Kidney epithelial cell (primary cell): Measurements from ENCODE around the gene ABCA6. TPM values are rescaled to one million over a fixed set of nuclear protein-coding genes. Genes with fewer than 3 reads are reported as not detected.
"Not testable (repeated sequence)": the region's sequence is repeated elsewhere in the genome, so short reads cannot be mapped to it uniquely, and the experiment has no call there.

Source experiments
- DNase-seq: peaks from one replicate; pipeline ENCODE4 v3.0.0-alpha.2; 2010; ENCODE audit warnings: low read depth
- H3K27me3 ChIP-seq: 2 replicates; pipeline ENCODE4 v1.6.0; 2011; ENCODE audit warnings: low read length; ENCODE audit not compliant: control insufficient read depth, insufficient read depth
- H3K36me3 ChIP-seq: 2 replicates; pipeline ENCODE4 v1.5.1; 2011; ENCODE audit warnings: low read length; ENCODE audit not compliant: control insufficient read depth, insufficient read depth
- H3K4me3 ChIP-seq: 2 replicates; pipeline ENCODE4 v1.5.1; 2011; ENCODE audit warnings: low read depth, mild to moderate bottlenecking, control low read depth, low read length
- CTCF ChIP-seq: IDR thresholded peaks from 2 replicates; pipeline ENCODE4 v1.5.1; 2011; ENCODE audit warnings: mild to moderate bottlenecking, moderate library complexity, low read length, control low read depth, inconsistent platforms; ENCODE audit not compliant: insufficient read depth, poor library complexity, severe bottlenecking
- total RNA-seq: library from RNA; depleted of rRNA; stranded (reverse); fragments of >200 nt; gene quantifications from 2 replicates; pipeline ENCODE4 v1.2.3, GENCODE V29; 2015

The ABCA6 gene
- total RNA-seq, 1 donor from 2014 or later = 0.04 TPM

GRCh38 chr17:69084911-69085310, 56.8 kb downstream of the ABCA6 start:
- Histone ChIP-seq H3K4me3 (no peak overlapping the region), H3K36me3 (no peaks in the 10 kb centered on the region), H3K27me3 (no peaks in the 10 kb centered on the region)
- peak; percentile 41 for TF ChIP-seq CTCF
- DNase-seq = no peak

GRCh38 chr17:69082696-69083095, 59.0 kb downstream of the ABCA6 start:
- Histone ChIP-seq H3K36me3 (no peaks in the 10 kb centered on the region), H3K4me3 (no peak overlapping the region), H3K27me3 (no peaks in the 10 kb centered on the region)
- no peak for DNase-seq
- no peak for TF ChIP-seq CTCF

GRCh38 chr17:69078864-69079263, 62.8 kb downstream of the ABCA6 start:
- TF ChIP-seq CTCF = no peak
- Histone ChIP-seq H3K27me3 (no peaks in the 10 kb centered on the region), H3K4me3 (no peak overlapping the region), H3K36me3 (no peaks in the 10 kb centered on the region)
- no peak for DNase-seq

GRCh38 chr17:69075823-69076222, 65.9 kb downstream of the ABCA6 start:
- Histone ChIP-seq H3K4me3 (no peak overlapping the region), H3K27me3 (no peaks in the 10 kb centered on the region), H3K36me3 (no peaks in the 10 kb centered on the region)
- DNase-seq = no peak
- no peak for TF ChIP-seq CTCF

- not testable (repeated sequence) for H3K4me3 ChIP-seq, H3K27me3 ChIP-seq, DNase-seq, H3K36me3 ChIP-seq
Observed at GRCh38 chr17:69073392-69073791, 68.3 kb downstream of the ABCA6 start.

- H3K36me3 ChIP-seq, H3K4me3 ChIP-seq, DNase-seq, H3K27me3 ChIP-seq: not testable (repeated sequence)
Observed at GRCh38 chr17:69072803-69073256, 68.9 kb downstream of the ABCA6 start.

- not testable (repeated sequence) for H3K27me3 ChIP-seq, H3K36me3 ChIP-seq, H3K4me3 ChIP-seq, DNase-seq
Observed at GRCh38 chr17:69071233-69071586, 70.5 kb downstream of the ABCA6 start.

- DNase-seq, H3K27me3 ChIP-seq: not testable (repeated sequence)
Observed at GRCh38 chr17:69070378-69071232, 71.1 kb downstream of the ABCA6 start.

More at GRCh38 chr17:69070378-69071232, 71.1 kb downstream of the ABCA6 start:
- not testable (repeated sequence) for H3K36me3 ChIP-seq, H3K4me3 ChIP-seq
